Hepatocyte (in vitro differentiated cells): ENCODE results near the gene CETP. TPM values are rescaled to one million over a fixed set of nuclear protein-coding genes. Genes with fewer than 3 reads are reported as not detected.

Experiments used
- DNase-seq: peaks from one replicate; pipeline ENCODE4 v3.0.0-alpha.2; 2016; ENCODE audit warnings: low spot score
- H2AFZ ChIP-seq: fragments of 200-600 bp; sonication (generic); 2 replicates; pipeline ENCODE4 v1.6.0; 2016; ENCODE audit warnings: antibody characterized with exemption, mild to moderate bottlenecking
- H3K27ac ChIP-seq: fragments of 200-600 bp; sonication (generic); 2 replicates; pipeline ENCODE4 v1.5.1; 2016; ENCODE audit warnings: mild to moderate bottlenecking
- H3K27me3 ChIP-seq: fragments of 200-600 bp; sonication (generic); 2 replicates; pipeline ENCODE4 v1.6.1; 2016
- H3K36me3 ChIP-seq: fragments of 200-600 bp; sonication (generic); replicated peaks from 2 replicates; pipeline ENCODE4 v1.5.1; 2016; ENCODE audit warnings: low read depth; ENCODE audit not compliant: insufficient read depth
- H3K4me1 ChIP-seq: fragments of 200-600 bp; sonication (generic); 2 replicates; pipeline ENCODE4 v1.5.1; 2016; ENCODE audit warnings: mild to moderate bottlenecking, moderate library complexity; ENCODE audit not compliant: insufficient read depth
- H3K4me2 ChIP-seq: fragments of 200-600 bp; sonication (generic); 2 replicates; pipeline ENCODE4 v1.6.0; 2016
- H3K4me3 ChIP-seq: fragments of 200-600 bp; sonication (generic); 2 replicates; pipeline ENCODE4 v1.5.1; 2016; ENCODE audit warnings: mild to moderate bottlenecking
- H3K79me2 ChIP-seq: fragments of 200-600 bp; sonication (generic); 2 replicates; pipeline ENCODE4 v1.6.0; 2017; ENCODE audit warnings: mild to moderate bottlenecking
- H3K9me2 ChIP-seq: fragments of 200-600 bp; sonication (generic); replicated peaks from 2 replicates; pipeline ENCODE4 v1.6.0; 2017; ENCODE audit warnings: mild to moderate bottlenecking; ENCODE audit not compliant: insufficient read depth
- H3K9me3 ChIP-seq: fragments of 200-600 bp; sonication (generic); 2 replicates; pipeline ENCODE4 v1.5.1; 2016; ENCODE audit warnings: low read depth, mild to moderate bottlenecking
- H4K20me1 ChIP-seq: fragments of 200-600 bp; sonication (generic); 2 replicates; pipeline ENCODE4 v1.6.0; 2016; ENCODE audit warnings: mild to moderate bottlenecking; ENCODE audit not compliant: insufficient read depth, poor library complexity, severe bottlenecking
- EZH2 ChIP-seq: fragments of 200-600 bp; sonication (generic); IDR thresholded peaks from 2 replicates; pipeline ENCODE4 v1.6.1; 2016; ENCODE audit warnings: antibody characterized with exemption, mild to moderate bottlenecking, borderline replicate concordance
- EZH2phosphoT487 ChIP-seq: fragments of 200-600 bp; sonication (generic); IDR thresholded peaks from one replicate; pipeline ENCODE4 v1.6.1; 2018; ENCODE audit warnings: antibody characterized with exemption, mild to moderate bottlenecking, low read depth, moderate library complexity; ENCODE audit not compliant: unreplicated experiment, severe bottlenecking
- WGBS: methylation state at CpG from one replicate; pipeline ENCODE4 v1.1.6; 2016; ENCODE audit warnings: low lambda C conversion rate; ENCODE audit errors: missing lambda C conversion rate; 5-methylcytosine and 5-hydroxymethylcytosine counted together
- polyA plus RNA-seq: library from polyadenylated mRNA; unstranded; fragments of >200 nt; fragmentation: Nextera tagmentation; extraction: Ambion mirVana; gene quantifications from 2 replicates; pipeline ENCODE4 v1.2.1, GENCODE V29; 2016
- total RNA-seq: library from RNA; depleted of rRNA; stranded (reverse); fragments of >200 nt; gene quantifications from 2 replicates; pipeline ENCODE4 v1.2.3, GENCODE V29; 2014
- TF ChIP-seq, protein P1 (sequence below): fragments of 200-600 bp; sonication (generic); IDR thresholded peaks from 2 replicates; pipeline ENCODE4 v1.5.1; 2016; ENCODE audit warnings: antibody characterized with exemption, mild to moderate bottlenecking; ENCODE audit not compliant: poor library complexity

Gene CETP
- total and polyA plus RNA-seq, 2 experiments from 2014 or later: not detected

DNA sequence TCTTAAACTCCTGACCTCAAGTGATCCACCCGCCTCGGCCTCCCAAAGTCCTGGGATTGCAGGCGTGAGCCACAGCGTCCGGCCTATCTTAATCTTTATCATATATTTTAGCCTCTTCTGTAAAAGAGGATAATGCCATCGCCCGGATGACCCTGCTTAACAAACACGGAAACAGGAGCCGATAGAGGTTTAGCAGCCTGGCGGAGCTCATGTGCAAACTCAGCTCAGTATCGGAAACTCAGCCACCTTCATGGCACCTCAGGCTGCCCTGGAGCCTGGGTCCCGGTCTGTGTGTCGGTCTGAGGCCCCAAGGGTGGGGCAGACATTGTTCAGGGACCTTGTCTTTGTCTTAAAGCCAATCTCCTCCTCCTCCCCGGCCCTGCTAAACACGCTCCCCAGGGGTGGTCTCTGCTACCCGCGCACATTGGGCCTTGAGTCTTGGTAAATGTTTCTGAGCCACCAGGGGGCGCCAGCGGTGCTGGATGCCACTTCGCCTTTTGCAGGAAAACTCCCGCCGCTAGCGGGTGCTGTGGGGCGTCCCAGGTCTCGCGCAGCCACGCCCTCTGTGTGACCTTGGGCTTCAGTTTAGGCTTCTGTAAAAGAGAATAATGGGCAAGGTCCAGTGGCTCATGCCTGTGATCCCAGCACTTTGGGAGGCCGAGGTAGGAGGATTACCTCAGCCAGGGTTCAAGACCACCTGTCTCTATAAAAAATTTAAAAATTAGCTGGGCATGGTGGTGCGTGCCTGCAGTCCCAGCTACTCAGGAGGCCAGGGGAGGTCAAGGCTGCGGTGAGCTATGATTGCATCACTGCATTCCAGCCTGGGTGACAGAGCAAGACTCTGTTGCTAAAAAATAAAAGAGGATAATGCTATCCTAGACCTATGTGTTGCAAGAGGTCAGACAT is 2.7 kb downstream of the CETP start:
- H3K27me3 ChIP-seq: no peaks in the 10 kb centered on the region
- no peaks in the 10 kb centered on the region for H4K20me1 ChIP-seq
- no peak overlapping the region for H2AFZ ChIP-seq
- DNase-seq: peak; percentile 85
- WGBS: 48% methylated on average over 30 of the region's 30 CpGs
- no peaks in the 10 kb centered on the region for H3K79me2 ChIP-seq
- H3K27ac ChIP-seq: no peak overlapping the region
- TF ChIP-seq, protein P1, sequence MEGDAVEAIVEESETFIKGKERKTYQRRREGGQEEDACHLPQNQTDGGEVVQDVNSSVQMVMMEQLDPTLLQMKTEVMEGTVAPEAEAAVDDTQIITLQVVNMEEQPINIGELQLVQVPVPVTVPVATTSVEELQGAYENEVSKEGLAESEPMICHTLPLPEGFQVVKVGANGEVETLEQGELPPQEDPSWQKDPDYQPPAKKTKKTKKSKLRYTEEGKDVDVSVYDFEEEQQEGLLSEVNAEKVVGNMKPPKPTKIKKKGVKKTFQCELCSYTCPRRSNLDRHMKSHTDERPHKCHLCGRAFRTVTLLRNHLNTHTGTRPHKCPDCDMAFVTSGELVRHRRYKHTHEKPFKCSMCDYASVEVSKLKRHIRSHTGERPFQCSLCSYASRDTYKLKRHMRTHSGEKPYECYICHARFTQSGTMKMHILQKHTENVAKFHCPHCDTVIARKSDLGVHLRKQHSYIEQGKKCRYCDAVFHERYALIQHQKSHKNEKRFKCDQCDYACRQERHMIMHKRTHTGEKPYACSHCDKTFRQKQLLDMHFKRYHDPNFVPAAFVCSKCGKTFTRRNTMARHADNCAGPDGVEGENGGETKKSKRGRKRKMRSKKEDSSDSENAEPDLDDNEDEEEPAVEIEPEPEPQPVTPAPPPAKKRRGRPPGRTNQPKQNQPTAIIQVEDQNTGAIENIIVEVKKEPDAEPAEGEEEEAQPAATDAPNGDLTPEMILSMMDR: peak; percentile 64
- TF ChIP-seq EZH2phosphoT487: no peak
- H3K9me3 ChIP-seq: no peaks in the 10 kb centered on the region
- no peaks in the 10 kb centered on the region for H3K36me3 ChIP-seq
- no peak overlapping the region for H3K4me2 ChIP-seq
- H3K4me1 ChIP-seq: no peaks in the 10 kb centered on the region
- no peaks in the 10 kb centered on the region for H3K9me2 ChIP-seq
- no peak overlapping the region for H3K4me3 ChIP-seq

GRCh38 chr16:56965149-56966092 is 3.7 kb downstream of the CETP start:
- no peak overlapping the region for H3K4me2 ChIP-seq
- WGBS: 77% methylated on average over 12 of the region's 12 CpGs
- no peaks in the 10 kb centered on the region for H3K79me2 ChIP-seq
- H3K36me3 ChIP-seq: no peaks in the 10 kb centered on the region
- H3K27me3 ChIP-seq: no peaks in the 10 kb centered on the region
- H3K27ac ChIP-seq: no peak overlapping the region
- H3K9me2 ChIP-seq: no peaks in the 10 kb centered on the region
- H3K9me3 ChIP-seq: no peaks in the 10 kb centered on the region
- DNase-seq: no peak
- TF ChIP-seq EZH2: no peak
- TF ChIP-seq, protein P1: no peak
- no peak for TF ChIP-seq EZH2phosphoT487
- peak overlapping the region; percentile 40 for H2AFZ ChIP-seq
- no peaks in the 10 kb centered on the region for H3K4me1 ChIP-seq
- no peaks in the 10 kb centered on the region for H4K20me1 ChIP-seq
- no peak overlapping the region for H3K4me3 ChIP-seq

- H3K9me3 ChIP-seq: no peaks in the 10 kb centered on the region
- no peaks in the 10 kb centered on the region for H4K20me1 ChIP-seq
- H3K36me3 ChIP-seq: no peaks in the 10 kb centered on the region
- H3K4me3 ChIP-seq: no peak overlapping the region
- H3K4me1 ChIP-seq: no peaks in the 10 kb centered on the region
- no peak overlapping the region for H3K4me2 ChIP-seq
- no peaks in the 10 kb centered on the region for H3K27me3 ChIP-seq
- H3K79me2 ChIP-seq: no peaks in the 10 kb centered on the region
- TF ChIP-seq EZH2phosphoT487: no peak
- TF ChIP-seq, protein P1: no peak
- TF ChIP-seq EZH2: no peak
- no peak for DNase-seq
- WGBS: 72% methylated on average over 3 of the region's 3 CpGs
- H2AFZ ChIP-seq: peak overlapping the region; percentile 40
- no peak overlapping the region for H3K27ac ChIP-seq
- H3K9me2 ChIP-seq: no peaks in the 10 kb centered on the region
Observed at GRCh38 chr16:56966093-56966475, 4.3 kb downstream of the CETP start.
